Mammary epithelial cell (primary cell): ENCODE measurements around the gene ROR1.

ENCODE experiments used
- EZH2 ChIP-seq: IDR thresholded peaks from 2 replicates; pipeline ENCODE4 v1.6.1; 2012; ENCODE audit warnings: low read length, inconsistent platforms, borderline replicate concordance
- TF ChIP-seq, protein P1 (sequence below), 2 donors: IDR thresholded peaks in 1 of 2; conservative IDR thresholded peaks in 1 of 2; 2 replicates each; pipeline ENCODE4 v1.5.1; 2011 to 2012; ENCODE audit warnings: inconsistent platforms in 2 of 2, low read length in 2 of 2, mild to moderate bottlenecking in 2 of 2, control low read depth in 1 of 2, low read depth in 1 of 2; ENCODE audit not compliant: insufficient read depth in 1 of 2; ENCODE audit errors: extremely low read depth in 1 of 2

DNA sequence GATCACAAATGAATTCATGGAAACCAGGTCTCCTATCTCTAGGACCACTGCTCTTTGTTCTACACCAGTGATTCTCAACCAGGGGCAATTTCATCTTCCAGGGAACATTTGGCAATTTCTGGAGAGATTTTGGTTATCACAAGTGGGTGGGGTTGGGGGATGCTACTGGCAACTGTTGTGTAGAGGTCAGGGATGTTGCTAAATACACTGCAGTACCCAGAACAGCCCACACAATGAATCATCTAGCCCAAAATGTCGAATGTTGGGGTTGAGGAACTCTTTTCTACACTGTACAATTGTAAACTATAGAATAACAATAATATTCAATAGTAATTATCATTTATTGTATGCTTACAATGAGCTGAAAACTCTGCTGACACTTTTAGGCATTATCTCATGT, 373.9 kb downstream of the ROR1 start:
- TF ChIP-seq, protein P1, sequence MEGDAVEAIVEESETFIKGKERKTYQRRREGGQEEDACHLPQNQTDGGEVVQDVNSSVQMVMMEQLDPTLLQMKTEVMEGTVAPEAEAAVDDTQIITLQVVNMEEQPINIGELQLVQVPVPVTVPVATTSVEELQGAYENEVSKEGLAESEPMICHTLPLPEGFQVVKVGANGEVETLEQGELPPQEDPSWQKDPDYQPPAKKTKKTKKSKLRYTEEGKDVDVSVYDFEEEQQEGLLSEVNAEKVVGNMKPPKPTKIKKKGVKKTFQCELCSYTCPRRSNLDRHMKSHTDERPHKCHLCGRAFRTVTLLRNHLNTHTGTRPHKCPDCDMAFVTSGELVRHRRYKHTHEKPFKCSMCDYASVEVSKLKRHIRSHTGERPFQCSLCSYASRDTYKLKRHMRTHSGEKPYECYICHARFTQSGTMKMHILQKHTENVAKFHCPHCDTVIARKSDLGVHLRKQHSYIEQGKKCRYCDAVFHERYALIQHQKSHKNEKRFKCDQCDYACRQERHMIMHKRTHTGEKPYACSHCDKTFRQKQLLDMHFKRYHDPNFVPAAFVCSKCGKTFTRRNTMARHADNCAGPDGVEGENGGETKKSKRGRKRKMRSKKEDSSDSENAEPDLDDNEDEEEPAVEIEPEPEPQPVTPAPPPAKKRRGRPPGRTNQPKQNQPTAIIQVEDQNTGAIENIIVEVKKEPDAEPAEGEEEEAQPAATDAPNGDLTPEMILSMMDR (conservative IDR thresholded peaks at IDR 0.05 in 1 of 2, IDR thresholded peaks at IDR 0.05 in 1 of 2; ENCODE audit: extremely low read depth in 1 of 2, insufficient read depth in 1 of 2, low read depth in 1 of 2, low read length in 2 of 2) = no peak
- TF ChIP-seq EZH2 = no peak
